UCSD-AML1 (cell line): ENCODE data around the gene FTO.
"Not testable (repeated sequence)": the region's sequence is repeated elsewhere in the genome, so short reads cannot be mapped to it uniquely, and the experiment has no call there.

Experiments
- DNase-seq: peaks from one replicate; lab custom pipeline; 2025; ENCODE audit not compliant: unreplicated experiment; lab: John Stamatoyannopoulos, UW

FTO gene

GRCh38 chr16:54171626-54172537, 467.9 kb downstream of the FTO start:
- DNase-seq = no peak

GRCh38 chr16:54173490-54173889, 469.5 kb downstream of the FTO start:
- DNase-seq = no peak

- DNase-seq = no peak
These were observed 470.2 kb downstream of the FTO start for GRCh38 chr16:54174201-54174600.

DNA sequence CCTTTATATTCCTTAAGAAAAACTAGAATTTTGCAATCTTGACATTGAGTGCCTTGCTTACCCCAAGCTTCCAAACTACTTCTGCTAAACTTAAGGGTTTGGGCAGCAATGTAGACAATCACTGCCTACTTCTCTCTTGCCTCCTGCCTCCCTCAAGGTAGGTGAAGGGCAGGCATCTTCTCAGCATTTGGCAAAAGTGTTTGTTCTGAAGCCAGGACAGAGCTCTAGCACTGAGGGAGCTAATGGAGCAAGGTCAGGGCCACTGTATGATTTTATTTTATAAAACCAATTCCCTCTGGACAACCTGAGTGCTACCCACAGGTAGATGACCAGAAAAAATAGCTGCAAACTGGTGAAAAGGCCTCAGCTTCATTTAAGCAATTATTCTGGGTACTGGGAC, 470.8 kb downstream of the FTO start:
- DNase-seq = no peak

DNA sequence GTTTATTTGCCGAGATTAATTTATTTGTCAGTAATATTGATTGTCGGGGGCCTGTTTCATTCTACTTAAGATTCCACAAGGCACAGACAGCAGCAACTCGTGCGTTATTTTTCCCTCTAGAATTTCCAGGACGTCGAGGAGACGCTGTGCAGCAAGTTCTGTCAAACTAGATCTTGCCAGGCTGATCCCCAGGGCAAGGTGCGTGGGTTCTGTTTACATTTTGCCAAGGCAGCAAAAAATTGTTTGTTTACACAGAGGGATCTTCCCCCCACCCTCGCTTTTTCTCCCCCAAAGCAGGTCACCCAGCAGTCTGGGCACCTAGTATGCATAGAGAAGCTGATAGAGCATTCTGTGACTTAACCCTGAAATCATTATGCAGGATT, 471.2 kb downstream of the FTO start:
- no peak for DNase-seq

- DNase-seq = no peak
These were observed 471.8 kb downstream of the FTO start for GRCh38 chr16:54175552-54176375.

- DNase-seq = no peak
These were observed 472.5 kb downstream of the FTO start for GRCh38 chr16:54176376-54176901.

GRCh38 chr16:54177052-54177861, 473.3 kb downstream of the FTO start:
- DNase-seq = no peak

- DNase-seq = no peak
These were observed 474.0 kb downstream of the FTO start for GRCh38 chr16:54177862-54178477.

- no peak for DNase-seq
These were observed 474.6 kb downstream of the FTO start for GRCh38 chr16:54178478-54178976.

GRCh38 chr16:54180421-54181359, 476.7 kb downstream of the FTO start:
- no peak for DNase-seq

DNA sequence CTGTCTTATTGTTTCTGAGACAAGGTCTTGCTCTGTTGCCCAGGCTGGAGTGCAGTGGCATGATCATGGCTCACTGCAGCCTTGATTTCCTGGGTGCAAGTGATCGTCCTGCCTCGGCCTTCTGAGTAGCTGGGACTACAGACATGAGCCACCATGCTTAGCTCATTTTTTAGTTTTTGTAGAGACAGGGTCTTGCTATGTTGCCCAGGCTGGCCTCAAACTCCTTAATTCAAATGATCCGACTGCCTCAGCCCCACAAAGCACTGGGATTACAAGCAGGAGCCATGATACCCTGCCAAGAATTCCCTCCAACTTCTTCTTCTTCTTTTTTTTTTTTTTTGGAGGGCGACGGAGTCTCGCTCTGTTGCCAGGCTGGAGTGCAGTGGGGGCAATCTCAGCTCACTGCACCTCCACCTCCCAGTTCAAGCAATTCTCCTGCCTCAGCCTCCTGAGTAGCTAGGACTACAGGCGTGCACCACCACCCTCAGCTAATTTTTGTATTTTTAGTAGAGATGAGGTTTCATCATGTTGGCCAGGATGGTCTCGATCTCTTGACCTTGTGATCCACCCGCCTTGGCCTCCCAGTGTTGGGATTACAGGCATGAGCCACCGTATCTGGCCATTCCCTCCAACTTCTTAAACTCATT, 477.9 kb downstream of the FTO start:
- not testable (repeated sequence) for DNase-seq

DNA sequence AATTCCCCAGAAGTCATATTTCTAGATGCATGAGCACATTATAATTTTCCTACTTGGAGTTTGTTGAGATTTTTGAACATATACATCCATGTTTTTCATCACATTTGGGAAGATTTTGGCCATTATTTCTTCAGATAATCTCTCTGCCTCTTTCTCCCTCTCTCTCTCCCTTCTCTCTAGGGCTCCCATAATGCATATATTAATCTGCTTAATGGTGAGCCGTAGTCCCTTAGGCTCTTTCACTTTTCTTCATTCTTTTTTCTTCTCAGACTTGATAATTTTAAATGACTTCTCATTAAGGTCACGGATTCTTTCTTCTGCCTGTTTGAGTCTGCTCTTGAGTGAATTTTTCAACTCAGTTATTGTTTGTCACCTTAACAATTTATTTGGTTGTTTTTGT, 481.1 kb downstream of the FTO start:
- DNase-seq = no peak

DNA sequence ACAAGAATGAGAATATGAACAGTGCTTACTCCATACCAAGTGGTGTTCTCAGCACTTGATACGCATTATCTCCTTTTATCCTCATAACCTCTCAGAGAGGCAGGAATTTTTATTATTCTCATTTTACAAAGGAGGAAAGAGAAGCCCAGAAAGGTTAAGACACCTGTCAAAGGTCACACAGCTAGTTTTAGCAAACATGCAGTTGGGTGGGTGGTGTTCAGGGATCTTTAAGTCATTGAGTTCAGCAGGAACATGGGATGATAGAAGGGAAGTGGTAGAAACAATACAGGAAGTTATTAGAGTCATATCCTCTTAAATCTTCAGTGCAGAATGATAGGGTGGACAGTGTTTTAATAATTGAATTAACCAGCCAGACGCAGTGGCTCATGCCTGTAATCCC, 487.2 kb downstream of the FTO start:
- DNase-seq = no peak

- DNase-seq = no peak
These were observed 487.6 kb downstream of the FTO start for GRCh38 chr16:54191592-54191991.

GRCh38 chr16:54193013-54193664, 489.2 kb downstream of the FTO start:
- no peak for DNase-seq

DNA sequence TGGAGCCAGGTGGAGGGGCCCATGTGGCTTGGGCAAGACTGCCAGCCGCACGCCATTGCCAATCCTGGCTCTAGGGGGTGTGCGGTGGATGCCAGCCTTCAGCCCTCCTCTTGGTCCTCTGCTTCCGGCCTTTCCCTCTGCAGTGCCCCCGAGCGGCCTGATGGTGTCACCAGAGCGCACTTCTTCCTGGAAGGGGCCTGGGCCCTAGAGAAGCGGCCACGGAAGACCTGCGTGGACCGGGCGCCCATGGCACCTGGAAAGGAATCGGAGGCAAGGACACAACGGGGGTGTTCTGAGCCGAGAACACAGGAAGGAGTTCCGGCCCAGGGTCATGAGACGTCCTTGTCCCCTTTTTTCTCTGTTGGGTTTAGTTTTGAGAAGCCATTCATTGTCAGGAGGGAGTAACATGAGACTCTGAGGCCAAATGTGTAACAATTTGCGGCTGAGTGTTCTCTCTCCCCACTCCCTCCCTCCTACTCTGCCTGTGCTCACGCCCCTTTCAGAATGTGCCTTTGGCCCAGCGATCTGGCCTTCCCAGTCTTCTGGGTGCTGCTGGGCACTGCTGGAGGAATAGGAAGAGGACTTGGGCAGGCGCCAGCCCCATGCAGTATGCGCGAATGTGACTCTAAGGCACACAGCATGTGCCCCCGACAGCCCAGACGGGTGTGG, 489.8 kb downstream of the FTO start:
- DNase-seq = peak; percentile 66

GRCh38 chr16:54194334-54194743, 490.4 kb downstream of the FTO start:
- DNase-seq = no peak
